ENCODE data around the gene DIS3L. TPM values are rescaled to one million over a fixed set of nuclear protein-coding genes. Genes with fewer than 3 reads are reported as not detected.
"Not testable (repeated sequence)": the region's sequence is repeated elsewhere in the genome, so short reads cannot be mapped to it uniquely, and the experiment has no call there.

Gene DIS3L
- total RNA-seq, 2 experiments from 2014 or later: 22.6 to 24.3 TPM

DNA sequence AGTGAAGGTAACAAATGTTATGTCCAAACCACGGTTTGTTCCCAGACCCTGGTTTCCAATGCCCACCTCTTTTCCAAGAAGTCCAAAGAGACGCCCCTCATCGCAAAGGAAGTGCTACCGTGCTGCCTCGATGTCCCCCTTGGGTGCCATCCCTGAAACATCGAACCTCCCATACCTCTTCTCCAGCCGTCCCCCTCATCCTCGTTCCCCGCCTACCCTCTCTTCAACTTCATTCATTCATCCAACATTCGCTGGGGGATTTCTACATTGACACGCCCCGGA is 62.6 kb downstream of the DIS3L start:
- Mint-ChIP-seq H3K36me3 (ENCODE audit: low read depth) (peaks cover 22% of the 10 kb centered on the region), H3K9me3 (no peaks in the 10 kb centered on the region), H3K27ac (peak overlapping the region; percentile 81), H3K4me3 (peak overlapping the region; percentile 89), H3K27me3 (no peaks in the 10 kb centered on the region), H3K4me1 (ENCODE audit: low read depth) (peaks cover 23% of the 10 kb centered on the region)
- Histone ChIP-seq H3K9me3 (ENCODE audit: control insufficient read depth in 1 of 2, insufficient read depth in 1 of 2, low read length in 2 of 2) (no peaks in the 10 kb centered on the region), H3K27ac (ENCODE audit: low read depth in 1 of 2, low read length in 2 of 2) (peak overlapping the region; percentile 24 to 53), H3K4me1 (ENCODE audit: insufficient read depth, low read length) (peaks cover 20% of the 10 kb centered on the region), H3K4me3 (ENCODE audit: low read length) (peak overlapping the region; percentile 74), H3K27me3 (ENCODE audit: control insufficient read depth in 1 of 2, insufficient read depth in 2 of 2, low read length in 2 of 2) (no peaks in the 10 kb centered on the region), H3K36me3 (ENCODE audit: insufficient read depth, low read length) (peaks cover 11% of the 10 kb centered on the region)
- DNase-seq: no peak
- ATAC-seq (ENCODE audit: poor library complexity): no peak
- ChIA-PET CTCF (interaction anchor here (2.2 to 3.0 kb wide), 2 partner anchors 31 to 142 kb away, joined by 7 to 15 read pairs; partner anchors contain the start of genes MAP2K1 and SNAPC5), POLR2A (interaction anchor here (1.0 to 3.4 kb wide), 5 partner anchors 31 to 149 kb away, joined by 3 to 19 read pairs (median 5); partner anchors contain the start of genes MAP2K1, SNAPC5 and ZWILCH)
- intact Hi-C loops (cut with DNase I, micrococcal nuclease): loop anchor here (1.0 to 5.0 kb wide), 7 partner anchors 30 to 347 kb away; partner anchors contain the start of genes MAP2K1 (in 2 of the 2), DIS3L (in 1 of the 2), RPL4 (in 1 of the 2) and SMAD6 (in 1 of the 2)
- TF ChIP-seq, protein P1, sequence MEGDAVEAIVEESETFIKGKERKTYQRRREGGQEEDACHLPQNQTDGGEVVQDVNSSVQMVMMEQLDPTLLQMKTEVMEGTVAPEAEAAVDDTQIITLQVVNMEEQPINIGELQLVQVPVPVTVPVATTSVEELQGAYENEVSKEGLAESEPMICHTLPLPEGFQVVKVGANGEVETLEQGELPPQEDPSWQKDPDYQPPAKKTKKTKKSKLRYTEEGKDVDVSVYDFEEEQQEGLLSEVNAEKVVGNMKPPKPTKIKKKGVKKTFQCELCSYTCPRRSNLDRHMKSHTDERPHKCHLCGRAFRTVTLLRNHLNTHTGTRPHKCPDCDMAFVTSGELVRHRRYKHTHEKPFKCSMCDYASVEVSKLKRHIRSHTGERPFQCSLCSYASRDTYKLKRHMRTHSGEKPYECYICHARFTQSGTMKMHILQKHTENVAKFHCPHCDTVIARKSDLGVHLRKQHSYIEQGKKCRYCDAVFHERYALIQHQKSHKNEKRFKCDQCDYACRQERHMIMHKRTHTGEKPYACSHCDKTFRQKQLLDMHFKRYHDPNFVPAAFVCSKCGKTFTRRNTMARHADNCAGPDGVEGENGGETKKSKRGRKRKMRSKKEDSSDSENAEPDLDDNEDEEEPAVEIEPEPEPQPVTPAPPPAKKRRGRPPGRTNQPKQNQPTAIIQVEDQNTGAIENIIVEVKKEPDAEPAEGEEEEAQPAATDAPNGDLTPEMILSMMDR (IDR thresholded peaks at IDR 0.05): no peak

DNA sequence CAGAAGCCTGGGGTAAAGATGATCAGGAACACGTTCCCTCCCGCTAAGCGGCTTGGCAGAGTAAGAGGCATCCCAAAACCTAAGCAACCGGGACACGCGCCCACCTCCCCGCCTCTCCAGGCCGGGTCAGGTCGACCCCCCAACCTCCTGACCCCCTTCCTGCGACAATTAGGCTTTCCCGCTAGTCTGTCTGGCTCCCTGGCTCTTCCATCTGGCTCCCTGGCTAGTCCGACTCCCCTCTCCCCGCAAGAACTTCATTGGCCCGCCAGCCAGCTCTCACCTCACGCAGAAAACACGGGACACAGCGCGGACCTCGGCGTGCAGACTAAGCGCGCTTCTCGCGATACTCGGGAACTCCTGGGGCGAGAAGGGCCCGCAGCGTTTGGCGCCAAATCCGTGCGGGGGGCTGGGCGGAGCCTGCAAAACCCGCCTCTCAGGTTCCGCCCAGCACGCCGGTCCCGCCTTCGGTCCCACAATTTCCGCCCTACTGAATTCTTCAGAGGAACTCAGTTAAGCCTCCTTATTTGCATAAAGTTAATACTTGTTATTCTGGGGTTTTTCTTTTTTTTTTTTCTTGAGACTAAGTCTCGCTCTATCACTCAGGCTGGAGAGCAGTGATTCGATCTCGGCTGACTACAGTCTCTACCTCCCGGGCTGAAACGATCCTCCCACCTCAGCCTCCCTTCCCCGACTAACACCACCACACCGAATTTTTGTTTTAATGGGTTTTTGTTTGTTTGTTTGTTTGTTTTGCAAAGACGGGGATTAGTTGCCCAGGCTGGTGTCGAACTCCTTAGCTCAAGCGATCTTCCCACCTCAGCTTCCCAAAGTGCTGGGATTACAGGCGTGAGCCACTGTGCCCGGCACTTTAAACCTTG is 63.2 kb downstream of the DIS3L start, which contains the start of gene TIPIN:
TSS of gene TIPIN (minus strand) at position 327 of the 878 bp plus-strand sequence. CDS start 3,738 bp downstream, outside the sequence.
- peaks cover 23% of the 10 kb centered on the region for H3K4me1 Mint-ChIP-seq (ENCODE audit: low read depth)
- intact Hi-C loops (cut with DNase I, micrococcal nuclease): loop anchor here (1.0 to 5.0 kb wide), 7 partner anchors 30 to 346 kb away; partner anchors contain the start of genes MAP2K1 (in 2 of the 2), DIS3L (in 1 of the 2), RPL4 (in 1 of the 2) and SMAD6 (in 1 of the 2)
- peak within 1 kb of the TSS; percentile 81 for H3K27ac Mint-ChIP-seq
- H3K27me3 Mint-ChIP-seq: no peaks in the 10 kb centered on the region
- ATAC-seq (ENCODE audit: poor library complexity): peak; percentile 96
- peaks cover 10% of the 10 kb centered on the region for H3K36me3 ChIP-seq (ENCODE audit: insufficient read depth, low read length)
- peak within 1 kb of the TSS; percentile 74 for H3K4me3 ChIP-seq (ENCODE audit: low read length)
- peaks cover 20% of the 10 kb centered on the region for H3K4me1 ChIP-seq (ENCODE audit: insufficient read depth, low read length)
- ChIA-PET POLR2A (interaction anchor here (1.0 to 3.4 kb wide), 5 partner anchors 31 to 149 kb away, joined by 3 to 19 read pairs (median 5); partner anchors contain the start of genes MAP2K1, SNAPC5 and ZWILCH), CTCF (interaction anchor here (1.6 to 3.0 kb wide), 2 partner anchors 29 to 142 kb away, joined by 13 to 15 read pairs; partner anchors contain the start of genes MAP2K1 and SNAPC5)
- TF ChIP-seq, protein P1 (IDR thresholded peaks at IDR 0.05): no peak
- H3K9me3 ChIP-seq (ENCODE audit: control insufficient read depth in 1 of 2, insufficient read depth in 1 of 2, low read length in 2 of 2): no peaks in the 10 kb centered on the region
- peak; percentile 94 to 99 (median 96) for DNase-seq
- no peaks in the 10 kb centered on the region for H3K9me3 Mint-ChIP-seq
- peak within 1 kb of the TSS; percentile 24 to 56 for H3K27ac ChIP-seq (ENCODE audit: low read depth in 1 of 2, low read length in 2 of 2)
- peaks cover 20% of the 10 kb centered on the region for H3K36me3 Mint-ChIP-seq (ENCODE audit: low read depth)
- peak within 1 kb of the TSS; percentile 89 for H3K4me3 Mint-ChIP-seq
- no peaks in the 10 kb centered on the region for H3K27me3 ChIP-seq (ENCODE audit: control insufficient read depth in 1 of 2, insufficient read depth in 2 of 2, low read length in 2 of 2)

DNA sequence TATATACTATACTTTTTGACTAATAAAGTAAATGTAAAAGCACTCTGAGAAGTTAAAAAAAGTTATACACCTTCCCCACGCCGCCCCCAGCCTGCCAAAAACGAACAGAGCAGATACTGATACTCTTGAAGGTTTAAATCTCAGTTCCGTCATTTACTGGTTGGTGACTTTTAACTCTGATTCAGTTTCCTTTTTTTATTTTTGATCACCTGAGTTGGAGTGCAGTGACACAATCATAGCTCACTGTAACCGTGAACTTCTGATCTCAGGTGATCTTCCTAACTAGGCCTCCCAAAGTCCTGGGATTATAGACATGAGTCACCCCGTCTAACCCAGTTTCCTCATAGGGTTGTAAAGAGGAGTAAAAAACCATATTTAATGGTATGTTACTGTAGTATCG is 66.4 kb downstream of the DIS3L start:
- intact Hi-C loops (cut with DNase I, micrococcal nuclease): loop anchor here in 1 of 2 experiments (5.0 kb wide), 2 partner anchors 43 to 67 kb away; partner anchors contain the start of gene DIS3L
- TF ChIP-seq, protein P1 (IDR thresholded peaks at IDR 0.05): no peak
- peaks cover 3% of the 10 kb centered on the region for H3K36me3 Mint-ChIP-seq (ENCODE audit: low read depth)
- no peaks in the 10 kb centered on the region for H3K9me3 Mint-ChIP-seq
- POLR2A ChIA-PET: no interaction called here
- no peak for ATAC-seq (ENCODE audit: poor library complexity)
- H3K9me3 ChIP-seq (ENCODE audit: control insufficient read depth in 1 of 2, insufficient read depth in 1 of 2, low read length in 2 of 2): no peaks in the 10 kb centered on the region
- DNase-seq: no peak
- no peak overlapping the region for H3K4me3 ChIP-seq (ENCODE audit: low read length)
- no peaks in the 10 kb centered on the region for H3K27me3 ChIP-seq (ENCODE audit: control insufficient read depth in 1 of 2, insufficient read depth in 2 of 2, low read length in 2 of 2)
- H3K4me1 ChIP-seq (ENCODE audit: insufficient read depth, low read length): peaks cover 20% of the 10 kb centered on the region
- no peak overlapping the region for H3K27ac ChIP-seq (ENCODE audit: low read depth in 1 of 2, low read length in 2 of 2)
- H3K4me1 Mint-ChIP-seq (ENCODE audit: low read depth): peaks cover 15% of the 10 kb centered on the region
- CTCF ChIA-PET: no interaction called here
- H3K27me3 Mint-ChIP-seq: no peaks in the 10 kb centered on the region
- no peaks in the 10 kb centered on the region for H3K36me3 ChIP-seq (ENCODE audit: insufficient read depth, low read length)
- H3K27ac Mint-ChIP-seq: no peak overlapping the region
- peak overlapping the region; percentile 30 for H3K4me3 Mint-ChIP-seq

DNA sequence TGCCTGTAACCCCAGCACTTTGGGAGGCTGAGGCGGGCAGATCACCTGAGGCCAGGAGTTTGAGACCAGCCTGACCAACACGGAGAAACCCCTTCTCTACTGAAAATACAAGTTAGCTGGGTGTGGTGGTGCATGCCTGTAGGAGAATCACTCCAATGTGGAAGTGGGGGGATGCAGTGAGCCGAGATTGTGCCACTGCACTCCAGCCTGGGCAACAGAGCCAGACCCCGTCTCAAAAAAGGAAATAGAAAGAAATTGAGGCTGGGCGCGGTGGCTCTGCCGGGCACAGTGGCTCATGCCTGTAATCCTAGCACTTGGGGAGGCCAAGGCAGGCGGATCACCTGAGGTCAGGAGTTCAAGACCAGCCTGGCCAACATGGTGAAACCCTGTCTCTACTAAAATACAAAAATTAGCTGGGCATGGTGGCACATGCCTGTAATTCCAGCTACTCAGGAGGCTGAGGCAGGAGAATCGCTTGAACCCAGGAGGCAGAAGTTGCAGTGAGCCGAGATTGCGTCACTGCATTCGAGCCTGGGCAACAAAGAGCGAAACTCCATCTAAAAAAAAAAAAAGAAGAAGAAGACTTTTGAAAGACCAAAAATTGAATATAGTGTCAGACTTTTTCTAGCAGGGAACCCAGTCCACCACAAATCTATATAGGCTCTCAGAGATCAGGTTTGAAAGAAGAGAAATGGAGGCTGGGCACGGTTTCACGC is 68.5 kb downstream of the DIS3L start:
- H3K36me3 Mint-ChIP-seq (ENCODE audit: low read depth); ATAC-seq (ENCODE audit: poor library complexity); H3K27ac ChIP-seq (ENCODE audit: low read depth in 1 of 2, low read length in 2 of 2); H3K27me3 Mint-ChIP-seq; H3K4me1 Mint-ChIP-seq (ENCODE audit: low read depth); H3K9me3 Mint-ChIP-seq; H3K27me3 ChIP-seq (ENCODE audit: control insufficient read depth in 1 of 2, insufficient read depth in 2 of 2, low read length in 2 of 2); DNase-seq; CTCF ChIA-PET; H3K27ac Mint-ChIP-seq; H3K4me3 ChIP-seq (ENCODE audit: low read length); POLR2A ChIA-PET; H3K9me3 ChIP-seq (ENCODE audit: control insufficient read depth in 1 of 2, insufficient read depth in 1 of 2, low read length in 2 of 2); intact Hi-C loops (cut with DNase I, micrococcal nuclease); H3K4me3 Mint-ChIP-seq; H3K36me3 ChIP-seq (ENCODE audit: insufficient read depth, low read length); H3K4me1 ChIP-seq (ENCODE audit: insufficient read depth, low read length): not testable (repeated sequence)
